NCI-H2227 (cell line): ENCODE data around the gene C6orf47.

Source experiments
- DNase-seq: peaks from one replicate; lab custom pipeline; 2025; ENCODE audit not compliant: unreplicated experiment; lab: John Stamatoyannopoulos, UW

C6orf47 gene

DNA sequence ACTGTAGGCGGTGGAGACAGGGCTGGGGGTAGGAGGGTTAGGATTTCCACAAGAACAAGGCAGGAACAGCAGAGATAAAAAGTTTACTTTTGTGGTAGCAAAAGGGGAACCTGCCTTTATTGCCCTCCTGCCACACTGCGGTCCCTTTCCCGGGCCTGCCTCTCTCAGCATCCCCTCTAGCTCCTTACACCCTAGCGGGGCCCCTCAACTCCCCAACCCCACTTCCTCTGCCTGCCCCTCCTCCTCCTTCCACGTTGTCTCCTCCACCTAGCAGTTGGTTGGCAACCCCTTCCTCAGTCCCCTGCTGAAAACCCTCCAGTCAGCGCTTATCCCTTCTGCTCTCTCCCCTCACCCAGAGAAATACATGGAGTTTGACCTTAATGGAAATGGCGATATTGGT, 44.8 kb downstream of the C6orf47 start:
- DNase-seq = no peak

DNA sequence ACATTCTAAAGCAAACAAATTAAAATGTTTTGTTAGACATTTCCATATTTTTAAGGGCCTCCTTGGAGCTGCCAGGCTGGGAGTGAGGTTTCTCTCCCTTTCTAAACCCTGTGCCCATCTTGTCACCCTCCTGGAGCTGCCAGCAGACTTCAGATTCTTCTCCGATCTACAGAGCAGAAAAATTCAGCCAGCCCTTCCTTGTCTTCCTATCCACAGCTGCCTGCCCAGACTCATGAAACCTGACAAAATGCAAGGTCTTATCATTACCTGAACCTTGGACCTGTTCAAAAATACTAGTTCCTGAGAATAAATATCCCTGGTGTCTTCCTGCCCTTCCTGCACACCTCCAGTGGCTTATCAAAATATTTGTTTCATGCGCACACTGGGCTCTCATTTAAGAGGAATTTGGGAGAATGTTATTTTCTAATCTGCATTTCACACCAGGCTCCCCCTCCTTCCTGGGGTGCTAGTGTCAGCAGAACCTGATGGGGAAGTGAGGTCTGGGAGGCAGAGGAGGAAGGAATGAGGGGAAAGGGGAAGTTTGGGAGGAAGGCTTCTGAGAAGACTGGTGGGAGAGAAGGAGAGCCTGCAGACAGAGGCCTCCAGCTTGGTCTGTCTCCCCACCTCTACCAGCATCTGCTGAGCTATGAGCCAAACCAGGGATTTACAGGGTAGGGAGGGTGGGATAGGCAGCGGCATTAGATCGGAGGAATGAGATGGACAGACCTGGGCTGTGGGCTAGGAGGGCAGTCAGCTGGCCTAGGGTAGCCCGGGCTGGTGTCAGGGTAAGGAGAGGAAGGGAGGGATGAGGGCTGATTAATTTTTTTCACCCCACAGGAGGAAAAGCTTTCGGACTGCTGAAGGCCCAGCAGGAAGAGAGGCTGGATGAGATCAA, 45.6 kb downstream of the C6orf47 start, which contains the start of gene AIF1:
Gene AIF1 (plus strand): TSS at position 551 of the 895 bp plus-strand sequence. CDS start 96 bp downstream, at position 647.
- DNase-seq = no peak

DNA sequence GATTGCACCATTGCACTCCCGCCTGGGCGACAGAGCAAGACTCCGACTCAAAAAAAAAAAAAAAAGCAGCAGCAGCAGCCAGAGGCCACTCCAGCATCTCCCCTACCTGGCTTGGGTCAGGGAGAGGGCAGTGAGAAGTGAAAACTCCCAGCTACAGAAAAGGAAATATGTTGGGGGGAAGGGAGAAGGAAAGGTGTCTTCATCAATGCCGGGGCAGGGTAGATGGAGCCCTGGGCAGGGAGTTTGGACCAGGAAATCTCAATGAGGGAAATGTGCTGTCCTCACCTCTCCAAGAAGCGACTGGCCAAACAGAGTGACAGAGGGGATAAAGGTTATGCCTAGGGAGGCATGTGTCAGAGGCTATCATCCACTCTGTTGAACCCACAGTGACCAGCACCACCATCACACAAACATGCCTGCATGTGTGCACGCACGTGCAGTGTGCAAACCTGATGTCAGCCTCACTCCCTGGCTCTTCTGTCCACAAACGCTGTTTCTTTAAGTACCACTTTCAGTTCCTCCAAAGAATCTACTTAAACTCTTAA, 46.4 kb downstream of the C6orf47 start:
- no peak for DNase-seq

DNA sequence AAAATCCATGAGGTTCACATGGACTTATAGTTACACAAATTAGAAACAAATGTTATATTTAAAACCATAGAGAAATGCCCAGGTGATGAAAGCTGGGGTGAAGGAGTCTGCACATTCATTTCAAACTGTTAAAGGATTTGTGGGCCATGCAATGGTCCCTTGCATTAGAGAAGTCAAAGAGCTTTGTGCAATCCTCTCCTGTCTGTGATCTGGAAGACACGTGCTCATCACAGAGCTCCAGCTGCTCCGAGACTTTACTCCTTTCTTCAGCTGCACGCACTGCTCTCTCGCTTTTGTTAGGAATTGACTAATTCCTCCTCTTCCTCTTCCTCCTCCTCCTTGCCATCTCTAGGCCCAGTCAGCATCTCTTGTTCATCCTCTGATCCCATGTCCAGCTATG, 49.6 kb downstream of the C6orf47 start:
- no peak for DNase-seq

DNA sequence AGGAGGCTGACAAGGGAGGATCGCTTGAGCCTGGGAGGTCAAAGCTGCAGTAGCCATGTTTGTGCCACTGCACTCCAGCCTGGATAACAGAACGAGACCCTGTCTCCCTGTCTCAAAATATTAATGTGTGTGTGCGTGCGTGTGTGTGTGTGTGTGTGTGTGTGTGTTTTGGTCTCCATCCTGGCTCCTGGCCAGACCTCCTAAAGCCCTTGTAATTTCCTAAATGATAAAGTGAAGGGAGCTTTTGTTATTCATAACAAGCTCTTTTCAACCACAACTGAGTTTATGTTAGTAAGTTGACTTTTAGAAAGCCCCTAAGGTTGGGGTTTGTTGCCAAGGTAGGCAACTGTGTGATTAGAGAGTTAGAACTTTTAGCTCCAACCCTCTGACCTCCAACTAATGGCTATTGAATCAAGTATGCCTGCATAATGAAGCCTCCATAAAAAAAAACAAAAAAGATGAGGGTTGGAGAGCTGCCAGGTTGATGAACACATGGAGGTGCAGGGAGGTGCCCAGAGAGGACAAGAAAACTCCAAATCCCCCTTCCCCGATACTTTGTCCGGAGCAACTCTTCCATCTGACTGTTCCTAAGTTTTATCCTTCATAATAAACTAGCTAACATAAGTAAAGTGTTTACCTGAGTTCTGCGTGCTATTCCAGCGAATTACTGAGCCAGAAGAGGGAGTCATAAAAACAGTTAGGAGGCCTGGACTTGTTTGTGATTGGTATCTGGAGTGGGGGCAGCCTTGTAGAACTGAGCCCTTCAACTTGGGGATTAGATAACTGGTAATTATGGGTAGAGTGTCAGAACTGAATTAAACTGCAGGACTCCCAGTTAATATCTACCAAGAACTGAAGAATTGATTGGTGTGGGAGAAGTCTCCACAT, 50.8 kb downstream of the C6orf47 start:
- DNase-seq = peak; percentile 68
